ENCODE measurements around the gene CFAP92. TPM values are rescaled to one million over a fixed set of nuclear protein-coding genes. Genes with fewer than 3 reads are reported as not detected.

The CFAP92 gene
- total and polyA plus RNA-seq, 3 donors from 2014 or later = 16.0 to 62.0 (median 26.7) TPM

DNA sequence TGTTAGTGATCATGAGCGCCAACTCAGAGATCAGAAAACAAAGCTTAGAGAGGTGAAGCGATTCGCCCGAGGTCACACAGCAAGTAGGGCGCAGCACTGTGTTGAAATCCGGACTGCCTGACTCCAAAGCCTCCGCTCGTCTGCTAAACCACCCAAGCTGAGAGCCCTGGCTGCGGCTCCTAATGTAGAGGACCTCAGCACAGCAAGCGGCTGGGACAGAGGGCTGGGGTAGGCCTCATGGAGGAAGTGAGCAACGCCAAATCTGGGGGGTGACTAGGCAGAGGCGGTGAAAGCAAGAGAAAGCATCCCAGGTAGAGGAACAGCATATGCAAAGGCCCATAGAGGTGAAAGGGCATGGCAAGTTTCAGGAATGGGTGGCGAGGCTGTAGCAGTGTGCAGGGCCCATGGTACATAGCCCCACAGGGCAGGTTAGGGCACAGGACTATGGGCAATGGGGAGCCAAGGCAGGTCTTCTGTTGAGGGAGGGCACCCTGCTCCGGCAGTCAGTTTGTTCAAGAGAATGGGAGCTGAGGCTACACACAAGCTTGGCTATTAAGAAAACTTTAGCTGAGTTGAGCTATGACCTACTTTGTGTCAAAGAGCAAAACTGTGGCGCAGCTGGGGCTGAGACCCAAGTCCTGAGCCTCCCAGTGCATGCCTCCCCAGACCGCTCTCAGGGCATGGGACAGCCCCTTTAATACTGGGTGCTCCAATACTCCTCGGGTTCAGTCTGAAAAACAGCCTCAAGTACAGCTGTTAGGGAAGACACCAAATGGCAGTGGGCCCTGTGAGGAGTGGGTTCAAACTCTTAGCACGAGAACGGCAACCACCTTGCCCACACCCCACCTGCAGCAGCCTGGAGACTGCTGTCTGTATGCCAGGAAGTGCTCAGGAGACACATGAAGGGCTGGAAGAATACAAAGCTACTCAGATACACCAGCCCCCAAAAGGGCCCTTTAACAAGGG, 988 bp upstream of the CFAP92 start:
- TF ChIP-seq POLR2A (IDR thresholded peaks at IDR 0.05) = no peak
- TF ChIP-seq, protein P1, sequence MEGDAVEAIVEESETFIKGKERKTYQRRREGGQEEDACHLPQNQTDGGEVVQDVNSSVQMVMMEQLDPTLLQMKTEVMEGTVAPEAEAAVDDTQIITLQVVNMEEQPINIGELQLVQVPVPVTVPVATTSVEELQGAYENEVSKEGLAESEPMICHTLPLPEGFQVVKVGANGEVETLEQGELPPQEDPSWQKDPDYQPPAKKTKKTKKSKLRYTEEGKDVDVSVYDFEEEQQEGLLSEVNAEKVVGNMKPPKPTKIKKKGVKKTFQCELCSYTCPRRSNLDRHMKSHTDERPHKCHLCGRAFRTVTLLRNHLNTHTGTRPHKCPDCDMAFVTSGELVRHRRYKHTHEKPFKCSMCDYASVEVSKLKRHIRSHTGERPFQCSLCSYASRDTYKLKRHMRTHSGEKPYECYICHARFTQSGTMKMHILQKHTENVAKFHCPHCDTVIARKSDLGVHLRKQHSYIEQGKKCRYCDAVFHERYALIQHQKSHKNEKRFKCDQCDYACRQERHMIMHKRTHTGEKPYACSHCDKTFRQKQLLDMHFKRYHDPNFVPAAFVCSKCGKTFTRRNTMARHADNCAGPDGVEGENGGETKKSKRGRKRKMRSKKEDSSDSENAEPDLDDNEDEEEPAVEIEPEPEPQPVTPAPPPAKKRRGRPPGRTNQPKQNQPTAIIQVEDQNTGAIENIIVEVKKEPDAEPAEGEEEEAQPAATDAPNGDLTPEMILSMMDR (IDR thresholded peaks at IDR 0.05) = no peak
- Histone ChIP-seq H3K27ac (no peak overlapping the region), H3K4me1 (peaks cover 12% of the 10 kb centered on the region), H3K9me3 (no peaks in the 10 kb centered on the region), H3K27me3 (no peaks in the 10 kb centered on the region), H3K36me3 (ENCODE audit: low read depth, missing control alignments) (no peaks in the 10 kb centered on the region), H3K4me3 (peak overlapping the region in 1 of 2 donors; percentile 54)
- no peak for DNase-seq
- WGBS, 2 donors = 66 to 69% methylated on average over 15 to 19 of the region's 19 CpGs
- intact Hi-C loops (cut with DNase I; ENCODE audit: low total_unique reads) = no loop called here

DNA sequence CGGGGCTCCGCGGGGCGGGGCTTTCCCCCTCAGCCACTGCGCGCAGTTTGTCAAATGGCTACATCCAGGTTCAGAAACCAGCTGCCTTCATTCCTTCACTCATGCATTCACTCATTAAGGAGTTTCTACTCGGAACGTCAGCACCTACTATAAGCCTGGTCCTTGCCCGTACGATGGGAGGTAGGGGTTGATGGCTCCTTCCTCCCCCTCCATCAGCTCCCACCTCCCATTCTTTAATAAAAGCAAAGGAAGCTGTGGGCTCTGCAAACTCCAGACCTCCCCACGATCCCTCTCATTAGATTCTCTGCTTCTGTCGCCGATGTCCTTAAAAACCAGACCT, 267 bp upstream of the CFAP92 start:
- no peak for TF ChIP-seq POLR2A (IDR thresholded peaks at IDR 0.05)
- TF ChIP-seq, protein P1 (IDR thresholded peaks at IDR 0.05) = no peak
- H3K27ac ChIP-seq = no peak overlapping the region
- H3K36me3 ChIP-seq (ENCODE audit: low read depth, missing control alignments) = no peaks in the 10 kb centered on the region
- no peak for DNase-seq
- 1% methylated on average over 9 to 13 of the region's 13 CpGs for WGBS, 2 donors
- H3K4me1 ChIP-seq = peaks cover 11% of the 10 kb centered on the region
- no peaks in the 10 kb centered on the region for H3K27me3 ChIP-seq
- intact Hi-C loops (cut with DNase I; ENCODE audit: low total_unique reads) = no loop called here
- peak overlapping the region; percentile 47 to 54 for H3K4me3 ChIP-seq
- no peaks in the 10 kb centered on the region for H3K9me3 ChIP-seq

DNA sequence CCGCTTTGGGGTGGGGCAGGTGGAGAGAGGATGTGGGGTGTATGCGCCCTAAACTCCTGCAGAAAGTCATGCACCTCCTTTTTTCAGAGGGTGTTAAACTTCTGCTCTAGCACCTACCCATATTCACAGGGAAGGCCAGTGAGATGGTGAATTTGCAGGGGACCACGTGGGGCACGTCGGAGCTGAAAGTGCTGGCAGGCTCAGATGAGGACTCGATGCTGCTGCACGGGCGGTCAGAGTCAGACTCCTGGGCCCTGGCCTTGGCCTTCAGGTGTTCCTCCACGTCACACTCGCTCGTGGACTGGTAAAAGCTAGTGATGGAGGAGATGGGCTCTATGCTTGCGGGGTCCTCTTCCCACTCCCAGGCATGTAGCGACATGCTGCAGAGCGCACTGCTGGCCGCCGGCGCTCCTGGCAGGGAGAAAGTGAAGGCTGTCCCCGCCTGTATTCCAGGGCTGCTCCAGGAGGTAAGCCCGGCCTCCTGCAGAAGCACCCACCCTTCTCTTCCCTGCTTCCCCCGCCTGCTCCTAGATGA, 883 bp downstream of the CFAP92 start:
- TF ChIP-seq, protein P1 (IDR thresholded peaks at IDR 0.05) = no peak
- no peak for TF ChIP-seq POLR2A (IDR thresholded peaks at IDR 0.05)
- intact Hi-C loops (cut with DNase I; ENCODE audit: low total_unique reads) = no loop called here
- 61 to 77% methylated on average over 18 to 20 of the region's 20 CpGs for WGBS, 2 donors
- H3K36me3 ChIP-seq (ENCODE audit: low read depth, missing control alignments) = no peaks in the 10 kb centered on the region
- peaks cover 11% of the 10 kb centered on the region for H3K4me1 ChIP-seq
- no peak for DNase-seq
- H3K27me3 ChIP-seq = no peaks in the 10 kb centered on the region
- H3K4me3 ChIP-seq = peak overlapping the region; percentile 47 to 54
- H3K9me3 ChIP-seq = no peaks in the 10 kb centered on the region
- no peak overlapping the region for H3K27ac ChIP-seq

DNA sequence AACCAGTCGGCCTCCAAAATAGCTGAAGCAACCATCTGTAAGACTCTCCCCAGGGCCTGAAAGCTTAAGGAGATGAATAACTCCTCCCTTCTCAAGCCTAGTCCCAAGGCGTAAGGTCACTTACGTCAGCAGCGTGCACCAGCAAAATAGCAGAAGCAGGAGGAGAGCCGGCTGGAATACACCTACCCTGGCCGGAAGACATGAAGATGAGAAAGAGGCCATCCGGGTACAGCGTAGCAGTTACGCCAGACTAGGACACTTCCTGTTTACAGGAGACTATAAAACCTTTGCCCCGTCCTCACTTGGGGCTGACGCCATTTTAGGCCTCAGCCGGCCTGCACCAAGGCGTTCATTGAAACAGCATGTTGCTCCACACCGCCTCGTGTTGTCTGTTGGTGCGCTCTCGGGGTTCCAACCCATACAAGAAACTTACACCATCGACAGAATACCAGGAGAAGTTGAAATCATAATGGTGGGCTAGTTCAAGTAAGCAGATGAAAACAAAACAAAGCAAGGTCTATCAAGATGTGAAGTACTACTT, 2.5 kb downstream of the CFAP92 start:
- no peak for TF ChIP-seq POLR2A (IDR thresholded peaks at IDR 0.05)
- TF ChIP-seq, protein P1 (IDR thresholded peaks at IDR 0.05) = no peak
- Histone ChIP-seq H3K9me3 (no peaks in the 10 kb centered on the region), H3K4me3 (peak overlapping the region in 1 of 2 donors; percentile 31), H3K36me3 (ENCODE audit: low read depth, missing control alignments) (no peaks in the 10 kb centered on the region), H3K4me1 (peaks cover 11% of the 10 kb centered on the region), H3K27ac (no peak overlapping the region), H3K27me3 (no peaks in the 10 kb centered on the region)
- 67 to 80% methylated on average over 18 of the region's 18 CpGs for WGBS, 2 donors
- intact Hi-C loops (cut with DNase I; ENCODE audit: low total_unique reads) = no loop called here
- DNase-seq = no peak

Measured in testis (tissue), 3 donors.